H1 (cell line): ENCODE measurements around the gene PSIP1. TPM values are rescaled to one million over a fixed set of nuclear protein-coding genes. Genes with fewer than 3 reads are reported as not detected.

Experiments used
- CTCF ChIA-PET: fragments of 300-600 bp; sonication (Branson Sonifier 250); formaldehyde crosslinking; loops from one replicate; lab custom pipeline; 2021; ENCODE audit not compliant: partially characterized antibody; lab: Charles Lee
- POLR2A ChIA-PET: fragments of 300-600 bp; sonication (Branson Sonifier 250); formaldehyde crosslinking; loops from one replicate; lab custom pipeline; 2021; ENCODE audit warnings: inconsistent platforms; ENCODE audit not compliant: partially characterized antibody; lab: Charles Lee
- DNase-seq, 2 experiments: peaks; one replicate each; pipeline versions ENCODE4 v3.0.0 to v3.0.0-alpha.2; 2010 to 2022; ENCODE audit warnings: low spot score in 2 of 2, low read depth in 1 of 2, mixed read lengths in 1 of 2
- FAIRE-seq: peaks from 2 replicates; lab custom pipeline; 2011; peaks lifted over from hg19 to GRCh38; lab: Jason Lieb, UNC
- H2AFZ ChIP-seq: 2 replicates; pipeline ENCODE4 v1.8.1; 2012; ENCODE audit warnings: low read length, inconsistent platforms
- H2AK5ac ChIP-seq: 2 replicates; pipeline ENCODE4 v1.6.1; 2013; ENCODE audit warnings: low read depth, low read length
- H2BK120ac ChIP-seq: replicated peaks from 2 replicates; pipeline ENCODE3; 2013; ENCODE audit warnings: low read depth, low read length, inconsistent platforms
- H2BK12ac ChIP-seq: 2 replicates; pipeline ENCODE4 v1.6.1; 2013; ENCODE audit warnings: low read depth, low read length
- H2BK15ac ChIP-seq: 2 replicates; pipeline ENCODE4 v1.6.1; 2013; ENCODE audit warnings: low read length
- H2BK20ac ChIP-seq: 2 replicates; pipeline ENCODE4 v1.6.1; 2013; ENCODE audit warnings: low read length
- H2BK5ac ChIP-seq: 2 replicates; pipeline ENCODE4 v1.6.1; 2013; ENCODE audit warnings: low read depth, low read length
- H3K14ac ChIP-seq: 2 replicates; pipeline ENCODE4 v1.6.1; 2013; ENCODE audit warnings: inconsistent platforms; ENCODE audit not compliant: insufficient read length
- H3K18ac ChIP-seq: 2 replicates; pipeline ENCODE4 v1.6.1; 2013; ENCODE audit warnings: low read length; ENCODE audit errors: extremely low read depth
- H3K23ac ChIP-seq: 2 replicates; pipeline ENCODE4 v1.6.1; 2013; ENCODE audit warnings: inconsistent platforms; ENCODE audit not compliant: insufficient read length
- H3K23me2 ChIP-seq: 2 replicates; pipeline ENCODE4 v1.6.1; 2013; ENCODE audit warnings: low read depth, low read length
- H3K27ac ChIP-seq: 2 replicates; pipeline ENCODE4 v1.6.1; 2011; ENCODE audit warnings: low read depth, low read length, inconsistent platforms
- H3K27me3 ChIP-seq, 4 experiments: replicated peaks in 1 of 4; 1 replicate in 1 of 4; 2 replicates in 3 of 4; pipeline versions ENCODE4 v1.6.1 to v1.8.1; 2011 to 2013; ENCODE audit warnings: low read length in 3 of 4, mild to moderate bottlenecking in 3 of 4, inconsistent platforms in 2 of 4, mixed read lengths in 2 of 4, moderate library complexity in 1 of 4; ENCODE audit not compliant: control insufficient read depth in 3 of 4, insufficient read depth in 3 of 4; ENCODE audit errors: extremely low read depth in 1 of 4
- H3K36me3 ChIP-seq, 4 experiments: 2 replicates each; pipeline versions ENCODE4 v1.6.1 to v1.8.1; 2011 to 2013; ENCODE audit warnings: mild to moderate bottlenecking in 4 of 4, low read length in 3 of 4, moderate library complexity in 2 of 4, control low read depth in 1 of 4, inconsistent platforms in 1 of 4; ENCODE audit not compliant: insufficient read depth in 4 of 4, control insufficient read depth in 2 of 4
- H3K4ac ChIP-seq: replicated peaks from 2 replicates; pipeline ENCODE3; 2013; ENCODE audit warnings: low read length, low read depth, mixed read lengths, inconsistent platforms; ENCODE audit not compliant: insufficient read length
- H3K4me1 ChIP-seq, 4 experiments: replicated peaks in 1 of 4; 1 replicate in 1 of 4; 2 replicates in 3 of 4; pipeline versions ENCODE4 v1.6.1 to v1.8.1; 2011 to 2013; ENCODE audit warnings: low read length in 3 of 4, inconsistent platforms in 2 of 4, mixed read lengths in 1 of 4; ENCODE audit not compliant: insufficient read depth in 4 of 4, control insufficient read depth in 3 of 4
- H3K4me2 ChIP-seq, 2 experiments: 2 replicates each; pipeline versions ENCODE4 v1.6.1 to v1.8.1; 2011 to 2013; ENCODE audit warnings: low read depth in 2 of 2, low read length in 2 of 2, control low read depth in 1 of 2, inconsistent platforms in 1 of 2, mild to moderate bottlenecking in 1 of 2; ENCODE audit not compliant: insufficient read depth in 1 of 2
- H3K4me3 ChIP-seq, 4 experiments: fragments of 200-600, 300-600 bp in 1 of 4; sonication (generic), shearing (Covaris generic), sonication (Bioruptor Twin) in 1 of 4; 2 replicates each; pipeline versions ENCODE4 v1.5.1 to v1.8.1; 2011 to 2016; ENCODE audit warnings: low read length in 4 of 4, low read depth in 3 of 4, control low read depth in 2 of 4, inconsistent platforms in 2 of 4, mild to moderate bottlenecking in 2 of 4, mixed read lengths in 1 of 4, moderate library complexity in 1 of 4; ENCODE audit not compliant: insufficient read depth in 2 of 4; ENCODE audit errors: extremely low read depth in 1 of 4
- H3K56ac ChIP-seq: replicated peaks from 2 replicates; pipeline ENCODE3; 2013; ENCODE audit warnings: low read depth, mild to moderate bottlenecking, mixed read lengths, low read length, inconsistent platforms; ENCODE audit not compliant: insufficient read length
- H3K79me1 ChIP-seq: 2 replicates; pipeline ENCODE4 v1.6.1; 2013; ENCODE audit warnings: low read depth, low read length, control low read depth
- H3K79me2 ChIP-seq, 2 experiments: 2 replicates each; pipeline versions ENCODE4 v1.6.1 to v1.8.1; 2012 to 2013; ENCODE audit warnings: low read length in 2 of 2, mild to moderate bottlenecking in 2 of 2, inconsistent platforms in 1 of 2; ENCODE audit not compliant: insufficient read depth in 2 of 2, control insufficient read depth in 1 of 2
- H3K9ac ChIP-seq, 4 experiments: replicated peaks in 1 of 4; 1 replicate in 1 of 4; 2 replicates in 3 of 4; pipeline versions ENCODE4 v1.6.1 to v1.8.1; 2011 to 2013; ENCODE audit warnings: low read depth in 3 of 4, low read length in 3 of 4, control low read depth in 2 of 4, mild to moderate bottlenecking in 2 of 4, moderate library complexity in 2 of 4, inconsistent platforms in 1 of 4; ENCODE audit errors: extremely low read depth in 1 of 4
- H3K9me3 ChIP-seq, 2 experiments: 2 replicates each; pipeline versions ENCODE4 v1.6.1 to v1.8.1; 2012 to 2013; ENCODE audit warnings: mild to moderate bottlenecking in 2 of 2, moderate library complexity in 2 of 2, control low read depth in 1 of 2, inconsistent platforms in 1 of 2, low read depth in 1 of 2, low read length in 1 of 2, mixed read lengths in 1 of 2; ENCODE audit not compliant: insufficient read depth in 2 of 2
- H4K20me1 ChIP-seq, 2 experiments: replicated peaks in 1 of 2; 2 replicates each; pipeline versions ENCODE3 to v1.8.1; 2011 to 2013; ENCODE audit warnings: inconsistent platforms in 2 of 2, low read length in 2 of 2, mild to moderate bottlenecking in 1 of 2; ENCODE audit not compliant: insufficient read depth in 2 of 2, control insufficient read depth in 1 of 2
- H4K5ac ChIP-seq: 2 replicates; pipeline ENCODE4 v1.6.1; 2013; ENCODE audit warnings: low read length, low read depth, mixed read lengths, inconsistent platforms; ENCODE audit not compliant: insufficient read length
- H4K8ac ChIP-seq: 2 replicates; pipeline ENCODE4 v1.8.0; 2013; ENCODE audit warnings: mild to moderate bottlenecking, moderate library complexity, low read length, inconsistent platforms; ENCODE audit not compliant: insufficient read depth; ENCODE audit errors: extremely low read depth
- H4K91ac ChIP-seq: replicated peaks from 2 replicates; pipeline ENCODE3; 2013; ENCODE audit warnings: low read length, mixed read lengths, inconsistent platforms; ENCODE audit not compliant: insufficient read length
- ASH2L ChIP-seq: fragments of 200-600, 300-600 bp; sonication (generic); IDR thresholded peaks from one replicate; pipeline ENCODE4 v1.7.1; 2017; ENCODE audit warnings: low read length
- CHD2 ChIP-seq: IDR thresholded peaks from 2 replicates; pipeline ENCODE4 v1.6.1; 2012; ENCODE audit warnings: low read length, improper control_type of control experiment
- CREB1 ChIP-seq: IDR thresholded peaks from 2 replicates; pipeline ENCODE4 v1.6.1; 2012; ENCODE audit warnings: inconsistent platforms
- EZH2 ChIP-seq: fragments of 200-600 bp; sonication (generic); IDR thresholded peaks from 2 replicates; pipeline ENCODE4 v1.7.1; 2012; ENCODE audit warnings: low read depth, mild to moderate bottlenecking, moderate library complexity, low read length, inconsistent platforms; ENCODE audit not compliant: severe bottlenecking
- GTF2F1 ChIP-seq: IDR thresholded peaks from 2 replicates; pipeline ENCODE4 v1.6.1; 2012; ENCODE audit warnings: low read depth, low read length, improper control_type of control experiment, borderline replicate concordance
- JUND ChIP-seq: IDR thresholded peaks from 2 replicates; pipeline ENCODE4 v1.6.1; 2011; ENCODE audit warnings: mild to moderate bottlenecking, improper control_type of control experiment, low read length
- KDM4A ChIP-seq: IDR thresholded peaks from one replicate; pipeline ENCODE4 v1.7.1; 2012; ENCODE audit warnings: low read depth, mild to moderate bottlenecking, moderate library complexity, low read length, inconsistent platforms; ENCODE audit not compliant: severe bottlenecking
- POLR2A ChIP-seq, 2 experiments: IDR thresholded peaks; 1 replicate in 1 of 2; 2 replicates in 1 of 2; pipeline ENCODE4 v1.6.1; 2011; ENCODE audit warnings: low read depth in 2 of 2, low read length in 2 of 2, mild to moderate bottlenecking in 2 of 2; ENCODE audit errors: control extremely low read depth in 1 of 2
- POU5F1 ChIP-seq: IDR thresholded peaks from 2 replicates; pipeline ENCODE4 v1.6.1; 2011; ENCODE audit warnings: low read depth, mild to moderate bottlenecking, low read length, moderate library complexity
- RXRA ChIP-seq: IDR thresholded peaks from 2 replicates; pipeline ENCODE4 v1.6.1; 2011; ENCODE audit warnings: low read depth, mild to moderate bottlenecking, low read length, moderate library complexity; ENCODE audit not compliant: insufficient read depth
- SIX5 ChIP-seq: IDR thresholded peaks from 2 replicates; pipeline ENCODE4 v1.6.1; 2011; ENCODE audit warnings: mild to moderate bottlenecking, low read depth, low read length
- SUZ12 ChIP-seq: fragments of 200-600 bp; sonication (generic); IDR thresholded peaks from 2 replicates; pipeline ENCODE4 v1.6.1; 2012; ENCODE audit warnings: mild to moderate bottlenecking, inconsistent platforms, low read length, moderate library complexity, mixed read lengths
- TCF12 ChIP-seq: IDR thresholded peaks from 2 replicates; pipeline ENCODE4 v1.6.1; 2011; ENCODE audit warnings: low read depth, mild to moderate bottlenecking, low read length
- USF2 ChIP-seq: IDR thresholded peaks from 2 replicates; pipeline ENCODE4 v1.6.1; 2011; ENCODE audit warnings: low read length, improper control_type of control experiment
- YY1 ChIP-seq: IDR thresholded peaks from 2 replicates; pipeline ENCODE4 v1.6.1; 2011; ENCODE audit warnings: low read depth, mild to moderate bottlenecking, low read length
- WGBS, 2 experiments: shearing (Covaris generic) in 1 of 2; methylation state at CpG; one replicate each; pipeline versions ENCODE4 v1.1.6 to v1.1.7; 2013 to 2015; ENCODE audit warnings: low lambda C conversion rate in 2 of 2, mixed read lengths in 2 of 2, inconsistent platforms in 1 of 2, low coverage in 1 of 2, missing lambda C conversion rate in 1 of 2; ENCODE audit not compliant: insufficient replicate concordance in 2 of 2, insufficient coverage in 1 of 2, insufficient read length in 1 of 2; ENCODE audit errors: extremely low coverage in 1 of 2, missing lambda C conversion rate in 1 of 2; 5-methylcytosine and 5-hydroxymethylcytosine counted together
- polyA plus RNA-seq, 7 experiments: library from polyadenylated mRNA; depleted of rRNA in 3 of 7; stranded (reverse) in 5 of 7; unstranded in 2 of 7; fragments of >200 nt in 5 of 7; fragments of 200-250 nt in 2 of 7; gene quantifications; 1 replicate in 5 of 7; 2 replicates in 1 of 7; 4 replicates in 1 of 7; pipeline versions ENCODE4 v1.2.1 to v1.2.3, GENCODE V29; 2011 to 2013; ENCODE audit warnings: missing spikeins in 2 of 7, mixed read lengths in 2 of 7
- total RNA-seq: library from RNA; stranded (reverse); fragmentation: NEBNext Ultra II Directional; extraction: Animal tissue kit (Norgen Biotek cat#: 25700); gene quantifications from 2 replicates; pipeline ENCODE4 v1.2.1, GENCODE V29; 2021

The PSIP1 gene
- total and polyA plus RNA-seq, 2 of the 8 experiments (the other 6 are each of a cell fraction or from before 2014, with no cell fraction given), result 63.3 to 387 TPM

GRCh38 chr9:15433191-15433590, 77.6 kb downstream of the PSIP1 start:
- FAIRE-seq, result no peak
- Histone ChIP-seq H3K4me1 (no peaks in the 10 kb centered on the region), H2BK120ac (no peak overlapping the region), H2BK5ac (no peak overlapping the region), H3K56ac (no peak overlapping the region), H3K9ac (no peak overlapping the region), H3K4me3 (no peak overlapping the region), H2BK20ac (no peak overlapping the region), H4K91ac (no peak overlapping the region), H3K36me3 (peaks cover 0 to 29% (median 13%) of the 10 kb centered on the region in 4 experiments; a peak in 5 of 8 replicates), H3K9me3 (no peaks in the 10 kb centered on the region), H3K79me2 (peaks cover 0 to 55% of the 10 kb centered on the region in 2 experiments; a peak in 2 of 4 replicates), H3K4ac (no peak overlapping the region), H3K79me1 (no peaks in the 10 kb centered on the region), H4K20me1 (peaks cover 0 to 1% of the 10 kb centered on the region in 2 experiments), H3K23me2 (no peaks in the 10 kb centered on the region), H2AK5ac (no peak overlapping the region), H4K5ac (no peak overlapping the region), H3K27ac (no peak overlapping the region), H2BK15ac (no peak overlapping the region), H3K23ac (no peak overlapping the region), H3K18ac (no peak overlapping the region), H4K8ac (no peak overlapping the region), H3K14ac (no peak overlapping the region), H2BK12ac (no peak overlapping the region), H3K27me3 (no peaks in the 10 kb centered on the region), H2AFZ (no peak overlapping the region), H3K4me2 (no peak overlapping the region)
- DNase-seq, result no peak
- whole genome bisulfite sequencing, 2 experiments, result 90 to 92% methylated on average over 2 to 4 of the region's 4 CpGs
- TF ChIP-seq SUZ12, result no peak
- no peak for TF ChIP-seq TCF12
- TF ChIP-seq POU5F1, result no peak
- no peak for TF ChIP-seq YY1
- no peak for TF ChIP-seq RXRA
- TF ChIP-seq KDM4A, result no peak
- TF ChIP-seq JUND, result no peak
- no peak for TF ChIP-seq CREB1
- no peak for TF ChIP-seq ASH2L
- no peak for TF ChIP-seq USF2
- no peak for TF ChIP-seq EZH2
- TF ChIP-seq SIX5, result no peak
- TF ChIP-seq GTF2F1, result no peak
- no peak for TF ChIP-seq POLR2A (IDR thresholded peaks at IDR 0.05; ENCODE audit: control extremely low read depth in 1 of 2, low read depth in 2 of 2, low read length in 2 of 2)
- TF ChIP-seq CHD2, result no peak
- ChIA-PET CTCF (interaction anchor here (0.7 to 1.2 kb wide), 3 partner anchors 10 to 101 kb away, joined by 3 to 5 read pairs (median 3); no protein-coding TSS in a partner anchor), POLR2A (interaction anchor here (1.1 kb wide), 1 partner anchor 11 kb away, joined by 7 read pairs; no protein-coding TSS in a partner anchor)
